ENCODE data around the gene SETD3.

Gene SETD3

DNA sequence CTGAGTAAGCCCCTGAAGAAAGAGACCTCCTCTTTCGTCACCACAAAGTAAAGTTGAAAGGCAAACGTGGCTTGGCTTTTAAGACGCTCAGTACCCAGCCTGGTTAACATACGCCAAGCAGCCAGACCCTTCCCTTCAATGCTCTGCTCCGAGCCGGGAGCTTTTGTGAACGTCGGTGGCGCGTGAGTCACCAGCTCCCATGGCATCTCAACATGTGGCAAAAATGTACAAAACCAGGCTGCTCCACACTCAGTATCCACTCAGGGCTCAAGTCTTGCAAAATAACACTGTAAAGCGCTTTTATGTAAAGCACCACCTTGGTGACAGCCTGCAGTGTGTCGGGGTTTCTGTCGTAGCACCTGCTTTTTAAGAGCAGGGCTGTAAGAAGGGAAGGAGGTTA, 89.0 kb downstream of the SETD3 start:
- Histone ChIP-seq H3K4me3 (ENCODE audit: low read length) (no peak overlapping the region), H3K79me2 (ENCODE audit: low read length) (no peaks in the 10 kb centered on the region), H3K36me3 (replicated peaks; ENCODE audit: low read depth, low read length) (no peaks in the 10 kb centered on the region), H4K20me1 (ENCODE audit: insufficient read depth, low read length) (no peaks in the 10 kb centered on the region), H3K4me2 (ENCODE audit: low read length) (no peak overlapping the region), H3K9me3 (ENCODE audit: insufficient read depth, low read length) (no peaks in the 10 kb centered on the region), H3K27me3 (ENCODE audit: low read depth, low read length) (no peaks in the 10 kb centered on the region), H3K9ac (ENCODE audit: low read length) (no peak overlapping the region), H3K4me1 (ENCODE audit: low read length) (no peaks in the 10 kb centered on the region), H3K27ac (ENCODE audit: low read length) (no peak overlapping the region), H2AFZ (ENCODE audit: low read depth, low read length) (no peak overlapping the region)
- TF ChIP-seq, protein P1, sequence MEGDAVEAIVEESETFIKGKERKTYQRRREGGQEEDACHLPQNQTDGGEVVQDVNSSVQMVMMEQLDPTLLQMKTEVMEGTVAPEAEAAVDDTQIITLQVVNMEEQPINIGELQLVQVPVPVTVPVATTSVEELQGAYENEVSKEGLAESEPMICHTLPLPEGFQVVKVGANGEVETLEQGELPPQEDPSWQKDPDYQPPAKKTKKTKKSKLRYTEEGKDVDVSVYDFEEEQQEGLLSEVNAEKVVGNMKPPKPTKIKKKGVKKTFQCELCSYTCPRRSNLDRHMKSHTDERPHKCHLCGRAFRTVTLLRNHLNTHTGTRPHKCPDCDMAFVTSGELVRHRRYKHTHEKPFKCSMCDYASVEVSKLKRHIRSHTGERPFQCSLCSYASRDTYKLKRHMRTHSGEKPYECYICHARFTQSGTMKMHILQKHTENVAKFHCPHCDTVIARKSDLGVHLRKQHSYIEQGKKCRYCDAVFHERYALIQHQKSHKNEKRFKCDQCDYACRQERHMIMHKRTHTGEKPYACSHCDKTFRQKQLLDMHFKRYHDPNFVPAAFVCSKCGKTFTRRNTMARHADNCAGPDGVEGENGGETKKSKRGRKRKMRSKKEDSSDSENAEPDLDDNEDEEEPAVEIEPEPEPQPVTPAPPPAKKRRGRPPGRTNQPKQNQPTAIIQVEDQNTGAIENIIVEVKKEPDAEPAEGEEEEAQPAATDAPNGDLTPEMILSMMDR (IDR thresholded peaks at IDR 0.05; ENCODE audit: low read depth, low read length), result no peak
- no peak for TF ChIP-seq EZH2phosphoT487 (IDR thresholded peaks at IDR 0.05; ENCODE audit: low read depth)

DNA sequence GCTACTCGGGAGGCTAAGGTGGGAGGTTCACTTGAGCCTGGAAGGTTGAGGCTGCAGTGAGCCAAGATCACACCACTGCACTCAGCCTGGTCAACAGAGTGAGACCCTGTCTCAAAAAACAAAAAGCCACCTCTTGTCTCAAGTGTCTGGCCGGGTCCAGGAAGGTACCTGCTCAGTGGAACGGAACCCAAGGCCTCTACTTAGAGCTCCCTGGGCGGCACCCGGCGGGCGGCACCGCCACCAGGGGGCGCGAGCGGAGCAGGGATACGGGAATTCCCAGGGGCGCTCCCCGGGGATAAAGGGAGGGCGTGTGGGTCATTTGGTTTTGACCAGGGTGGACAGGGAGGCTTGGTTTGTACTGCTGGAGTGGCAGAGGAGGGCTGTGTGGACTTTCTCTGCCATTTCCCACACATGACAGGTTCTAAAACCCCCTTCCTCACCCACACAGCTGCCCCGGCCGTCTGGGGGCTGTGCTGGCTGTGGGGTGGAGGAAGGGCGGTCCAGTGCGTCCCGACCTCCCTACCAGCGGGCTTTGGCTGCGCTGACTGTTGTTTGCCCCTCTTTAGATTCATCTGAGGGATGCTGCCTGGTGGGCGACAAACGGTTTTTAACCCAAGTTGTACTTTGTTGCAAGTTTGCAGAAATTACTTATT, 91.4 kb downstream of the SETD3 start:
- no peaks in the 10 kb centered on the region for H4K20me1 ChIP-seq (ENCODE audit: insufficient read depth, low read length)
- no peak overlapping the region for H3K9ac ChIP-seq (ENCODE audit: low read length)
- no peaks in the 10 kb centered on the region for H3K9me3 ChIP-seq (ENCODE audit: insufficient read depth, low read length)
- H3K4me3 ChIP-seq (ENCODE audit: low read length), result peak overlapping the region; percentile 51
- peaks cover 5% of the 10 kb centered on the region for H3K27me3 ChIP-seq (ENCODE audit: low read depth, low read length)
- H3K4me2 ChIP-seq (ENCODE audit: low read length), result peak overlapping the region; percentile 45
- H3K4me1 ChIP-seq (ENCODE audit: low read length), result no peaks in the 10 kb centered on the region
- no peak overlapping the region for H3K27ac ChIP-seq (ENCODE audit: low read length)
- H3K79me2 ChIP-seq (ENCODE audit: low read length), result no peaks in the 10 kb centered on the region
- no peaks in the 10 kb centered on the region for H3K36me3 ChIP-seq (replicated peaks; ENCODE audit: low read depth, low read length)
- H2AFZ ChIP-seq (ENCODE audit: low read depth, low read length), result no peak overlapping the region
- TF ChIP-seq, protein P1 (IDR thresholded peaks at IDR 0.05; ENCODE audit: low read depth, low read length), result peak; percentile 75
- no peak for TF ChIP-seq EZH2phosphoT487 (IDR thresholded peaks at IDR 0.05; ENCODE audit: low read depth)

- Histone ChIP-seq H4K20me1 (ENCODE audit: insufficient read depth, low read length) (no peaks in the 10 kb centered on the region), H2AFZ (ENCODE audit: low read depth, low read length) (no peak overlapping the region), H3K9ac (ENCODE audit: low read length) (no peak overlapping the region), H3K4me2 (ENCODE audit: low read length) (no peak overlapping the region), H3K27me3 (ENCODE audit: low read depth, low read length) (peaks cover 5% of the 10 kb centered on the region), H3K79me2 (ENCODE audit: low read length) (no peaks in the 10 kb centered on the region), H3K4me3 (ENCODE audit: low read length) (no peak overlapping the region), H3K4me1 (ENCODE audit: low read length) (no peaks in the 10 kb centered on the region), H3K36me3 (replicated peaks; ENCODE audit: low read depth, low read length) (no peaks in the 10 kb centered on the region), H3K9me3 (ENCODE audit: insufficient read depth, low read length) (no peaks in the 10 kb centered on the region), H3K27ac (ENCODE audit: low read length) (no peak overlapping the region)
- TF ChIP-seq EZH2phosphoT487 (IDR thresholded peaks at IDR 0.05; ENCODE audit: low read depth), result no peak
- TF ChIP-seq, protein P1 (IDR thresholded peaks at IDR 0.05; ENCODE audit: low read depth, low read length), result no peak
These were observed 92.4 kb downstream of the SETD3 start for GRCh38 chr14:99388286-99388685.

GRCh38 chr14:99387880-99388279, 92.8 kb downstream of the SETD3 start:
- no peak overlapping the region for H3K27ac ChIP-seq (ENCODE audit: low read length)
- H3K4me3 ChIP-seq (ENCODE audit: low read length), result no peak overlapping the region
- no peak overlapping the region for H2AFZ ChIP-seq (ENCODE audit: low read depth, low read length)
- no peaks in the 10 kb centered on the region for H3K36me3 ChIP-seq (replicated peaks; ENCODE audit: low read depth, low read length)
- H3K4me1 ChIP-seq (ENCODE audit: low read length), result no peaks in the 10 kb centered on the region
- TF ChIP-seq, protein P1 (IDR thresholded peaks at IDR 0.05; ENCODE audit: low read depth, low read length), result no peak
- TF ChIP-seq EZH2phosphoT487 (IDR thresholded peaks at IDR 0.05; ENCODE audit: low read depth), result no peak
- no peaks in the 10 kb centered on the region for H4K20me1 ChIP-seq (ENCODE audit: insufficient read depth, low read length)
- H3K9me3 ChIP-seq (ENCODE audit: insufficient read depth, low read length), result no peaks in the 10 kb centered on the region
- H3K9ac ChIP-seq (ENCODE audit: low read length), result no peak overlapping the region
- H3K4me2 ChIP-seq (ENCODE audit: low read length), result no peak overlapping the region
- peaks cover 5% of the 10 kb centered on the region for H3K27me3 ChIP-seq (ENCODE audit: low read depth, low read length)
- no peaks in the 10 kb centered on the region for H3K79me2 ChIP-seq (ENCODE audit: low read length)

Data from OCI-LY3 (cell line).